ENCODE measurements around the gene TTC39B.

GRCh38 chr9:15219546-15219945, 87.5 kb downstream of the TTC39B start:
- no peak for TF ChIP-seq CTCF (IDR thresholded peaks at IDR 0.05)
- no peak for TF ChIP-seq POLR2A (IDR thresholded peaks at IDR 0.05)

All from heart left ventricle (tissue), 13 donors.